ENCODE results near the gene COMMD2.
A peak's percentile ranks its signal among the peaks of the same experiment; 100 is the strongest.

The COMMD2 gene

DNA sequence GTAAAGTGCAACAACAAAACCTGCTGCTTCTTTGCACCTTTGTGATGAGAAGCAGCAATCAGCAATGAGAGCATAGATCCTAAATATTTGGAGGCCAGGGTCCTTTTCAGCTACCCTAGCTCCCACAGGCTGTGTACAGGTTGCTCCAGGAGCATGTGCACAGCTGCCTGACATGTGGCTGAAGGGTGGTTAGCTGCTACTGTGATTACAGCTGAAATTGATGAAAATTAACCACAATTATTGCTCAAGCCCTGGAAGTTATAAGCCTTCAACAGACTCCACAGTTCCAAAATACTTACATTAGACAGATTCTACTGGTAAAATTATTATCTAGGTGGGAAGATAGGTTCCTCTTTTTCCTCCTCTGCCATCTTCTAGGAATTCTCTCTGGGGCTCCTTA is 28.5 kb downstream of the COMMD2 start:
- H3K9me3 ChIP-seq: no peaks in the 10 kb centered on the region; the same call in 1 of the 2 replicates
- no peak overlapping the region for H3K4me3 ChIP-seq (ENCODE audit: low read depth, low read length)
- H3K4me1 ChIP-seq: no peaks in the 10 kb centered on the region
- 0 out of 2 replicates have a peak, but pooled peaks cover 10% of the 10 kb centered on the region for H3K27me3 ChIP-seq
- no peak for DNase-seq
- no peak for TF ChIP-seq CTCF (IDR thresholded peaks at IDR 0.05; ENCODE audit: low read depth, low read length)
- H3K36me3 ChIP-seq: no peaks in the 10 kb centered on the region

DNA sequence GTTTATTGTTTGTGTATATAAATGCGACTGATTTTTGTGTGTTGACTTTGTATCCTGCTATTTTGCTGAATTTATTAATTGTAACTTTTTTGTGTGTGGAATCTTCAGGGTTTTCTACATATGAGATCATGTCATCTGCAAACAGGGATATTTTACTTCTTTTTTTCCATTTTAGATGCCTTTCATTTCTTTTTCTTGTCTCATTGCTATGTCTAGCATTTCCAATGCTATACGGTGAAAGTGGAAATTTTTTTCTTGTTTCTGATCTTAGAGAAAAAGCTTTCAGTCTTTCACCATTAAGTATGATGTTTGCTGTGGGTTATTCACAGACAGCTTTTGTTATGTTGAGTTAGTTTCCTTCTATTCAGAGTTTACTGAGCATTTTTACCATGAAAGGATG is 31.4 kb downstream of the COMMD2 start:
- Histone ChIP-seq H3K4me3 (ENCODE audit: low read depth, low read length) (no peak overlapping the region), H3K4me1 (no peaks in the 10 kb centered on the region), H3K27me3 (0 out of 2 replicates have a peak, but pooled peaks cover 10% of the 10 kb centered on the region), H3K9me3 (no peaks in the 10 kb centered on the region; the same call in 1 of the 2 replicates), H3K36me3 (no peaks in the 10 kb centered on the region)
- DNase-seq: no peak
- no peak for TF ChIP-seq CTCF (IDR thresholded peaks at IDR 0.05; ENCODE audit: low read depth, low read length)

- H3K36me3 ChIP-seq: no peaks in the 10 kb centered on the region
- no peaks in the 10 kb centered on the region for H3K4me1 ChIP-seq
- peak; percentile 49 for DNase-seq
- H3K4me3 ChIP-seq (ENCODE audit: low read depth, low read length): no peak overlapping the region
- H3K27me3 ChIP-seq: 0 out of 2 replicates have a peak, but pooled peaks cover 7% of the 10 kb centered on the region
- no peaks in the 10 kb centered on the region; the same call in 1 of the 2 replicates for H3K9me3 ChIP-seq
- TF ChIP-seq CTCF (IDR thresholded peaks at IDR 0.05; ENCODE audit: low read depth, low read length): peak; percentile 81
Measured at GRCh38 chr3:149717391-149718056, 34.8 kb downstream of the COMMD2 start.

DNA sequence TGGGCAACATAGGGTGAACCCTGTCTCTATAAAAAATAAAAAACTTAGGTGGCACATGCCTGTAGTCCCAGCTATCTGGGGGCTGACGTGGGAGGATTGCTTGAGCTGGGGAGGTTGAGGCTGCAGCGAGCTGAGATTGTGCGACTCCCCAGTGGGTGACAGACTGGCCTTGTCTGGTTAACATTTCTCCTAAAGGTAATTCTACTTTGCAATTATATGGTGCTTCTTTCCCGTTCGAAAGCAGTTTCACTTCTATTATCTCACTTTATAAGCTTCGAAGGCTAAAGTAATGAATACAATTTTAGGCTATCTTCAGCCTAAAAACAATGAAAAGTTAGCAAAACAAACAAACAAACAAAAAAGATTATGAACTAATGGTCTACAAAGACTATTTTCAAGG is 35.3 kb downstream of the COMMD2 start:
- no peak for TF ChIP-seq CTCF (IDR thresholded peaks at IDR 0.05; ENCODE audit: low read depth, low read length)
- H3K4me1 ChIP-seq: no peaks in the 10 kb centered on the region
- no peaks in the 10 kb centered on the region; the same call in 1 of the 2 replicates for H3K9me3 ChIP-seq
- no peaks in the 10 kb centered on the region for H3K36me3 ChIP-seq
- 0 out of 2 replicates have a peak, but pooled peaks cover 6% of the 10 kb centered on the region for H3K27me3 ChIP-seq
- no peak overlapping the region for H3K4me3 ChIP-seq (ENCODE audit: low read depth, low read length)
- DNase-seq: no peak

DNA sequence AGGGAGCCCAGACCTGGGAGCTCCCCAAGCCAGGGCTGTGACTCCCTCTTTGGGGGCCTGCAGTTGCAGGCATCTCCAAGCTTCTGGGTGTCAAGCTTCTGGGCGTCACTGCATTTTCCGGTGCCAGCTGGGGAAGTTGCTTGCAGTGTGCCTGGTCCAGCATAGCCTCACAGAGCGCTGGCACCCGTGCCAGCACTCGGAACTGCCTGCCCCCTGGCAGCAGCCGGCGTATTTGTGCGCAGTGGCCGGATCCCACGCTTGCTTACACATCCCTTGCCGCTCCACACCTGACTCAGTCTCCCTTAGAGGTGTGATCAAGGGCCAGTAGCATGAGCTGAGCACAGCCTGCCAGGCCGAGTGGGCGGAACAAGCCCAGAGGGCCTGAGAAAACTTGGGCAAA is 37.0 kb downstream of the COMMD2 start:
- TF ChIP-seq CTCF (IDR thresholded peaks at IDR 0.05; ENCODE audit: low read depth, low read length): no peak
- no peak for DNase-seq
- no peak overlapping the region for H3K4me3 ChIP-seq (ENCODE audit: low read depth, low read length)

More for the DNA sequence above, 37.0 kb downstream of the COMMD2 start:
- Histone ChIP-seq H3K36me3 (no peaks in the 10 kb centered on the region), H3K9me3 (no peaks in the 10 kb centered on the region), H3K4me1 (no peaks in the 10 kb centered on the region), H3K27me3 (no peaks in the 10 kb centered on the region)

Data from BE2C (cell line).